Measurements from ENCODE around the gene TLK2.
"Not testable (repeated sequence)": the region's sequence is repeated elsewhere in the genome, so short reads cannot be mapped to it uniquely, and the experiment has no call there.

Gene TLK2

GRCh38 chr17:62601471-62601870 is 122.8 kb downstream of the TLK2 start:
- DNase-seq (ENCODE audit: low read depth): no peak

GRCh38 chr17:62603783-62604182 is 125.2 kb downstream of the TLK2 start:
- not testable (repeated sequence) for DNase-seq (ENCODE audit: low read depth)

- DNase-seq (ENCODE audit: low read depth): no peak
These were observed 127.0 kb downstream of the TLK2 start for GRCh38 chr17:62605588-62605987.

- DNase-seq (ENCODE audit: low read depth): no peak
These were observed 132.7 kb downstream of the TLK2 start for GRCh38 chr17:62611292-62611691.

- no peak for DNase-seq (ENCODE audit: low read depth)
These were observed 133.1 kb downstream of the TLK2 start for GRCh38 chr17:62611728-62612127.

- not testable (repeated sequence) for DNase-seq (ENCODE audit: low read depth)
These were observed 133.7 kb downstream of the TLK2 start for GRCh38 chr17:62612289-62612688.

- not testable (repeated sequence) for DNase-seq (ENCODE audit: low read depth)
These were observed 134.5 kb downstream of the TLK2 start for GRCh38 chr17:62613095-62613494.

- no peak for DNase-seq (ENCODE audit: low read depth)
These were observed 135.5 kb downstream of the TLK2 start for GRCh38 chr17:62614142-62614541.

- no peak for DNase-seq (ENCODE audit: low read depth)
These were observed 136.9 kb downstream of the TLK2 start for GRCh38 chr17:62615503-62615902.

- DNase-seq (ENCODE audit: low read depth): no peak
These were observed 138.6 kb downstream of the TLK2 start for GRCh38 chr17:62616993-62617893.

- no peak for DNase-seq (ENCODE audit: low read depth)
These were observed 139.4 kb downstream of the TLK2 start for GRCh38 chr17:62617894-62618472.

GRCh38 chr17:62618647-62619416 is 140.2 kb downstream of the TLK2 start:
- DNase-seq (ENCODE audit: low read depth): no peak

- DNase-seq (ENCODE audit: low read depth): no peak
These were observed 141.0 kb downstream of the TLK2 start for GRCh38 chr17:62619417-62620155.

- no peak for DNase-seq (ENCODE audit: low read depth)
These were observed 142.6 kb downstream of the TLK2 start for GRCh38 chr17:62621223-62621622.

GRCh38 chr17:62625184-62625869 is 146.7 kb downstream of the TLK2 start:
- DNase-seq (ENCODE audit: low read depth): no peak

- DNase-seq (ENCODE audit: low read depth): no peak
These were observed 147.2 kb downstream of the TLK2 start for GRCh38 chr17:62625870-62626200.

- no peak for DNase-seq (ENCODE audit: low read depth)
These were observed 148.1 kb downstream of the TLK2 start for GRCh38 chr17:62626719-62627218.

GRCh38 chr17:62627219-62627903 is 148.7 kb downstream of the TLK2 start, which contains the start of gene MRC2:
MRC2 (plus strand) TSS chr17:62627670; CDS start chr17:62627803, 133 bp downstream.
- DNase-seq (ENCODE audit: low read depth): no peak

- no peak for DNase-seq (ENCODE audit: low read depth)
These were observed 149.4 kb downstream of the TLK2 start for GRCh38 chr17:62627904-62628633.
